NCI-H2029 treated with DMSO at 0.1 percent for 48 hours (cell line): ENCODE measurements around the gene PLSCR3.

Source experiments
- DNase-seq: peaks from one replicate; lab custom pipeline; 2025; lab: John Stamatoyannopoulos, UW

Gene PLSCR3

DNA sequence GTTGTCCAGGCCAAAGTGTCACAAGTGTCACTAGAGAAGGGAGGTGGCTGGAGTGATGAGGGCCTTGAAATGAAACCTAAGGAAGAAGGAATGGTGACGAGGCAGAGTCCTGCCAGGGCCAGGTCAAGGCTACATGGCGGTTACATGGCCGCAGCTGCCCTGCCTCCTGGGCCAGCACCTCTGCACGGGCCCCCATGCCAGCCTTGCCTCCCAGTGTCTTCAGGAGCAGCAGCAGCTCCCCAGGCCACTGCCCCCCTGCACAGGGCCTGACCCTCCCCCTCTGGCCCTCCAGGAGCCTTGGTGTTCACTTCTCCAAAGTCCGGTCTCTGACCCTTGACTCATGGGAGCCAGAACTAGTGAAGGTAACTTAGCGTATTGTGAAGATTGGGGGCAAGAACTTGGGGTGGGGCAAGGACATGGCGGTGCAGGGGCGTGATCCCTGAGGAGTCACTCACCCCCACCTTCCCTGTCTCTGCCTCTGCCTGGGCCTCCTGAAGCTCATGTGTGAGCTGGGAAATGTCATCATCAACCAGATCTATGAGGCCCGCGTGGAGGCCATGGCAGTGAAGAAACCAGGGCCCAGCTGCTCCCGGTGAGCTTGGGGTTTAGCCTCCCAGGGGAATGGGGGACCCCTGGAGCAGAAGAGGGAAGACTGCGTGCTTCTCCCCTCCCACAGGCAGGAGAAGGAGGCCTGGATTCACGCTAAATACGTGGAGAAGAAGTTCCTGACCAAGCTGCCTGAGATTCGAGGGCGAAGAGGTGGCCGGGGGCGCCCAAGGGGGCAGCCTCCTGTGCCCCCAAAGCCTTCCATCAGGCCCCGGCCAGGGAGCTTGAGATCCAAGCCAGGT, 46.5 kb downstream of the PLSCR3 start:
- no peak for DNase-seq

DNA sequence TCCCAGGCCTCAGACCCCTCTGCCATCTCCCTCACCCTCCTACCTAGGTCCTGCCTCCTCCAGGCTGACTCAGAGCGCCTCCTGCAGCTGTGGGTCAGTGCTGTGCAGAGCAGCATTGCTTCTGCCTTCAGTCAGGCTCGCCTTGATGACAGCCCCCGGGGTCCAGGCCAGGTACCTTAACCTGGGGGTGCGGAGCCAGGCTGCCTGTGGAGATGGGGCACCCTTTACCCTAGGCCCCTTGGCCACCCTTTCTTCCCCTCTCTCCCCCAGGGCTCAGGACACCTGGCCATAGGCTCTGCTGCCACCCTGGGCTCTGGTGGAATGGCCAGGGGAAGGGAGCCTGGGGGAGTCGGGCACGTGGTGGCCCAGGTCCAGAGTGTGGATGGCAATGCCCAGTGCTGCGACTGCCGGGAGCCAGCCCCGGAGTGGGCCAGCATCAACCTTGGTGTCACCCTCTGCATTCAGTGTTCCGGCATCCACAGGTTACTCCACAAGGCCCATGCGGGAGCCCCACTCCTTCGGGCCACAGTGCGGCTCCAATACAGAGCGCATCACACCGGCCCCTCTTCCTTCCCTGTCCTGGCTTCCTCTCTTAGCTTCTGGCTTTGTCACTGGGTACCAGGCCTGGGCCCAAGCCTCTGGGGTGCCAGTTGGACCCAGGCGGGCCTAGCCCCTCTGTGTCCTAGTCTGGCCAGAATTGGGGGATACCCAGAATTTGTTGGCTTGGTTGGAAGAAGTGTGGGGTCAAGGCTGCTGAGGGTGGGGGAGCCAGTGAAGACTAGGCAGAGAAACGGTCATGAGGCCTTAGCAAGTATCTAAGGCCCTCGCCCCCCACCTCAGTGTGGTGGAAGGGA, 47.3 kb downstream of the PLSCR3 start:
- DNase-seq = no peak

DNA sequence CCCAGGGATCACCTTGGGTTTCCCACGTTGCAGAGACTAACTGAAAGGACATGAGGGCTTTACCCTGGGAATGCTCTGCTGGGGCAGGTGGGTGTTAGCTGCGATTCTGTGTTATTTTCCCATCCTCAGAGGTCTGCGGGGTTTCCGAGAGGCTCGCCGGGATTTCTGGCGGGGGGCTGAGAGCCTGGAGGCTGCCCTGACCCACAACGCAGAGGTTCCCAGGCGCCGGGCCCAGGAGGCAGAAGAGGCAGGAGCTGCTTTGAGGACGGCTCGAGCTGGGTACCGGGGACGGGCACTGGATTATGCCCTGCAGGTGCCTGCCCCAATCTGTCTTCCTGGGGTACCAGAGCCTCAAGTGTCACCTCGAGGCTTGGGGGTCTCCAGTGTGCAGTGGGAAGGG, 51.1 kb downstream of the PLSCR3 start:
- DNase-seq = no peak

DNA sequence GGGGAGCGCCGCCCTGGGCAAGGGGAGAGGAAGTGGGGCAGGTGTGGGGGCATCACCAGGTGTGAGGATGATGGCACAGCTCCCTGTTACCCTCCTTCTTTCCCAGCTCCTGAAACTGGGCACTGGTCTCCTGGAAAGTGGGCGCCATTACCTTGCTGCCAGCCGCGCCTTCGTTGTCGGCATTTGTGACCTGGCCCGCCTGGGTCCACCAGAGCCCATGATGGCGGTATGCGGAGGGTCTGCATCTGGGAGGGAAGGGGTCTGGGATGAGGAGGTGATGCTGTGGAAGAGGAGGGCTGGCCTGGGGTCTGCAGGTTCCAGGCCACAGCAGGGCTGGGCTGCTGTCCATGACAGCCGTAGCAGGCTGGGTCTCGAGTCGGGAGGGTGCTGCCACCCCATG, 52.5 kb downstream of the PLSCR3 start:
- DNase-seq = no peak

DNA sequence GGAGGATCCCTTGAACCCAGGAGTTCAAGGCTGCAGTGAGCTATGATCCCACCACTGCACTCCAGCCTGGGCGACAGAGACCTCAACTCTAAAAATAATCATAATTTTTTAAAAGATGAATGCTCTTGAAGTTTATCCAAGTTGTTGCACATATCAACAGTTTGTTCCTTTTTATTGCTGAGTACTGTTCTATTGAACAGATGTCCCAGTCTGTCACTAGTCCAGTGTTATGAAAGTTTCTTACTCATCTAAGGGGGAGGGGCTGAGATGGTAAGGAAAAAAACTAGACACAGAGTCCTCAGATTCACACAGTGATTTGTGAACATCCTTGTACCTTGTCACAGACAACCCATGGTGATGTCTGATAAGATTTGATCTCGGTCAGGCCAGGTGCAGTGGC, 54.1 kb downstream of the PLSCR3 start:
- no peak for DNase-seq
